T-helper 2 cell treated with Interferon-gamma antibody and Interleukin-4, amounts not matched to agents 5 μg/mL and 100 μg/mL, for 36 hours (primary cell): ENCODE measurements around the gene GABARAPL2.
"Not testable (repeated sequence)": the region's sequence is repeated elsewhere in the genome, so short reads cannot be mapped to it uniquely, and the experiment has no call there.

Source experiments
- DNase-seq: peaks from one replicate; pipeline ENCODE4 v3.0.0; 2021; ENCODE audit warnings: low spot score
- H3K27ac Mint-ChIP-seq: one replicate; pipeline ENCODE4 v1.8.0; 2021; ENCODE audit warnings: mild to moderate bottlenecking, mixed read lengths
- H3K27me3 Mint-ChIP-seq: one replicate; pipeline ENCODE4 v1.8.0; 2021; ENCODE audit warnings: low read depth, mixed read lengths
- H3K36me3 Mint-ChIP-seq: one replicate; pipeline ENCODE4 v1.8.0; 2021; ENCODE audit warnings: low read depth, mixed read lengths
- H3K4me1 Mint-ChIP-seq: one replicate; pipeline ENCODE4 v1.8.0; 2021; ENCODE audit warnings: low read depth, mixed read lengths
- H3K4me3 Mint-ChIP-seq: one replicate; pipeline ENCODE4 v1.8.0; 2022; ENCODE audit warnings: mild to moderate bottlenecking, moderate library complexity, mixed read lengths
- H3K9me3 Mint-ChIP-seq: one replicate; pipeline ENCODE4 v1.8.0; 2021; ENCODE audit warnings: mixed read lengths

Gene GABARAPL2

GRCh38 chr16:75590920-75591843 is 25.0 kb downstream of the GABARAPL2 start:
- H3K27ac Mint-ChIP-seq: no peak overlapping the region
- no peak for DNase-seq
- H3K4me1 Mint-ChIP-seq: peaks cover 9% of the 10 kb centered on the region
- H3K27me3 Mint-ChIP-seq: no peaks in the 10 kb centered on the region
- H3K36me3 Mint-ChIP-seq: peaks cover 3% of the 10 kb centered on the region
- no peaks in the 10 kb centered on the region for H3K9me3 Mint-ChIP-seq
- H3K4me3 Mint-ChIP-seq: no peak overlapping the region

DNA sequence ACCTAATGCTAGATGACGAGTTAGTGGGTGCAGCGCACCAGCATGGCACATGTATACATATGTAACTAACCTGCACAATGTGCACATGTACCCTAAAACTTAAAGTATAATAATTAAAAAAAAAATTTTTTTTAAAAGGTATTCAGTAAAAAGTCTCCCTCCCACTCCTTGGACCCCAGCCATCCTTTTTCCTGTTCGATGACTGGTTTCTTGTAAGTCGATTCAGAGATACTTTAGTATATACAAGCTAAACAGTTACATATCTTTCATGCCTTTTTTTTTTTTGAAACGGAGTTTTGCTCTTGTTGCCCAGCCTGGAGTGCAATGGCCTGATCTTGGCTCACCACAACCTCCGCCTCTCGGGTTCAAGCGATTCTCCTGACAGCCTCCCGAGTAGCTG is 25.7 kb downstream of the GABARAPL2 start:
- not testable (repeated sequence) for H3K9me3 Mint-ChIP-seq

GRCh38 chr16:75593308-75593707 is 27.1 kb downstream of the GABARAPL2 start:
- peaks cover 6% of the 10 kb centered on the region for H3K9me3 Mint-ChIP-seq
- no peaks in the 10 kb centered on the region for H3K27me3 Mint-ChIP-seq
- peaks cover 9% of the 10 kb centered on the region for H3K4me1 Mint-ChIP-seq

More for the DNA sequence above, 25.7 kb downstream of the GABARAPL2 start:
- not testable (repeated sequence) for H3K4me1 Mint-ChIP-seq, H3K27ac Mint-ChIP-seq, DNase-seq, H3K4me3 Mint-ChIP-seq, H3K36me3 Mint-ChIP-seq, H3K27me3 Mint-ChIP-seq

DNA sequence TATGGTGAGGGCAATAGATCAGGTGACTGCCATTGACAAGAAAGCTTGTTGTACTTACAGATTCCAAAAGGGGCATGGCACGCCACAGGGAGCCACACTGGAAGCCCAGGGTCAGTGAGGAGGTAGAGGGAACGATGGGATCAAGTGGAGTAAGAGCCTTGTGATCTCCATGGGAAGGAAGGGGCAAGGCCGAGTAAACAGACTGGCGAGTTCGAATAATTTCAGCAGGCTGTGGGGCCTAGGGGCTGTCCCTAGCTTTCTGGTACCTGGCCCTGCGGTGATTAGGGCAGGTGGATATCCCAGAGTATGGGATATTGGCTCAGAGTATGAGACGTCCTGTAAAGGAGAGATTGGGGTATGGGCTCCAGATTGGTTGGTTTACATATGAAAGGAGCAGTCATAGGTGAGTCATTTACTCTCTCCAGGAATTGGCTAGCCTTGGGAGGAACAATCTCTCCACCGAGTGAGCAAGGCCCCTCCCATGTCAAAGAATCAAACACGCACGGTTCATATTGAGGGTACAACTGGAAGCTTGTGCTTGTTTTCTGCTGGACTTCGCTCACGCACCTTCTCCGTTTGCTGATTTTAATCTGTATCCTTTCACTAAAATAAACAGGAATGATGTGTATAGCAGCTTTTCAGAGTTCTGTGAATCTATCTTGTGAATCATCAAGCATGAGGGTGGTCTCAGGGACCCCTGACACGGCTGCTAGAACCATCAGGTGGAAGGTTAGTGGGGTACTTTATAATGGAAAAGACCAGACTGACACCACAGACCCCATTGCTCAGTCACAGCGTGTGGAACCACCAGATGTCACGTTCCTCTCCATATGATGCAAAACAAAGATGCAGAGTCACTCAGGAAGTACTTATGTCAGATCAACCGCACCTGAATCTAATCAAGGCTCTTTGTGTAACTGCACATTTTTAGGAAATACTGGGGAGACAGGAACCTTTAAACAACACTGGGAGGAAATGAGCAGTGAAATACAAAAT is 27.9 kb downstream of the GABARAPL2 start:
- DNase-seq: no peak
- H3K4me3 Mint-ChIP-seq: no peak overlapping the region
- no peaks in the 10 kb centered on the region for H3K27me3 Mint-ChIP-seq
- H3K9me3 Mint-ChIP-seq: peaks cover 6% of the 10 kb centered on the region
- peak overlapping the region; percentile 45 for H3K27ac Mint-ChIP-seq
- H3K36me3 Mint-ChIP-seq: peaks cover 18% of the 10 kb centered on the region
- peaks cover 9% of the 10 kb centered on the region for H3K4me1 Mint-ChIP-seq

More at GRCh38 chr16:75593308-75593707, 27.1 kb downstream of the GABARAPL2 start:
- DNase-seq: no peak
- Mint-ChIP-seq H3K36me3 (peaks cover 17% of the 10 kb centered on the region), H3K4me3 (no peak overlapping the region), H3K27ac (no peak overlapping the region)

- DNase-seq: no peak
- Mint-ChIP-seq H3K27ac (no peak overlapping the region), H3K9me3 (peaks cover 14% of the 10 kb centered on the region), H3K4me1 (peaks cover 3% of the 10 kb centered on the region), H3K4me3 (no peak overlapping the region), H3K36me3 (peaks cover 57% of the 10 kb centered on the region), H3K27me3 (no peaks in the 10 kb centered on the region)
Observed at GRCh38 chr16:75599452-75600277, 33.5 kb downstream of the GABARAPL2 start.

DNA sequence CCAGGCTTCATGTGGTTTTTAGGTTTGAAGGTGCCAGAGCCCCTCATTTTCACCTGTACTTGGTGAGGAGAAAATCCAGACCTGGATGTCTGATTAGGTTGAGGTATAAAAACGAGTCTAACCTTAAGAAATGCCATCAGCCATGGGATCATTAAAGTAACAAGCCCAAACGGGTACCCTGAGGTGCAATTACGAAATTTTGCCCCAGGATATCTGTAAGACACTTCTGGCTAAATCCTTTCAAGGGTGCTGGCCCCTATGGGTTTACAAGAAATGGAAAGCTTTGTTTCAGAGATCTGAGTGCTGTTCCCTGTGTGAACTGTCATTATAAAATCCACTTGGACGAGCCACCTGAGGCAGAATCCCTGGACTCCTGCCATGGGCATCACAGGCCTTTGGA is 37.1 kb downstream of the GABARAPL2 start:
- Mint-ChIP-seq H3K4me3 (no peak overlapping the region), H3K36me3 (peaks cover 51% of the 10 kb centered on the region), H3K9me3 (peaks cover 8% of the 10 kb centered on the region), H3K4me1 (no peaks in the 10 kb centered on the region), H3K27ac (no peak overlapping the region), H3K27me3 (no peaks in the 10 kb centered on the region)
- no peak for DNase-seq

DNA sequence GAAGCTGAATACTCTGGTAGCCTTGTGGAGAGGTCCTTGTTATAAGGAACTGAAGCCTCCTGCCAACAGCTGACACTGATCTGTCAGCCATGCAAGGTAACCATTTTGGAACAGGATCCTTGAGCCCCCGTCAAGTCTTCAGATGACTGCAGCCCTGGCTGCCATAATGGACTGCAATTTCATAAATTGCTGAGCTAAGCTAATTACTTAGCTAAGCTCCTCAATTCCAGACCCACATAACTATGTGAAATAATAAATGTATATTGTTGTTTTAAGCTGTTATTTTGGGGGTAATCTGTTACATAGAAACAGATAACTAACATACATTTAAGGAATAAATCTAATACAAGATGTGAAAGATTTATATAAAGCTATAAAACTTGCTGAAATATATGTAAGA is 40.3 kb downstream of the GABARAPL2 start:
- Mint-ChIP-seq H3K27me3 (no peaks in the 10 kb centered on the region), H3K27ac (no peak overlapping the region), H3K9me3 (peaks cover 8% of the 10 kb centered on the region), H3K36me3 (peaks cover 40% of the 10 kb centered on the region), H3K4me1 (no peaks in the 10 kb centered on the region), H3K4me3 (no peak overlapping the region)
- no peak for DNase-seq

DNA sequence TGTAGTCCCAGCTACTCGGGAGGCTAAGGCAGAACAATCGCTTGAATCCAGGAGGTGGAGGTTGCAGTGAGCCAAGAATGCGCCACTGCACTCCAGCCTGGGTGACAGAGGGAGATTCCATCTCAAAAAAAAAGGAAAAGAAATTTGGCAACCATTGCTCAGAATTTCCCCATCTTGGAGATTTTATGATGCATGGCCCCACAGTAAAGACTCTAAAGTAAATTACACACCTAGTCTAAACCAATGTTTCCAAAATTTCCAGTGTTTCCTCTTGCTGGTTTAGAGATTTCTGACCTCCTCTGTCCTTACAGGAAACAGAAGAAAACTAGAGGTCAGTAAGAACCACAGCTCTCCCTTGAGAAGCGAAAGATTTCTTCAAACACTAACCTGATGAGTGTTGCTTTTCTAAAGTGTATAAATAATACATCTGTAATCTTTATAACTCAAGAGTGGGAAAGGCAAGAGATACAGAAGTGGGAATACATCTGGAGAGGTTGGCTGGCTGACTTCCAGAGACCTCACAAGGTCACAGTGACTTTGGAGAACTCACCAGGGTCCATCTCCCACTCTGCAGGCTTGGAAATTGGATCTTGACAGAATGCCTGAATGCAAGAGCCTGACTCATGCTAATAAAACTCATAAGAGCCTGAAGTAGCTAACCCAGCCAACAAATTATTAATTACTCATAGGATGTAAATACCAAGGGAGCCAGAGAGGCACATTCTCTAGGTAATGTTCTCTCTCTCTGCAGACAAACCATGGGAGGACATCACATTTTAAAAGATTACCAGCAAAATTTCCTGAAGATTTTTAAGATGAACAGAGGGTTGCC is 48.1 kb downstream of the GABARAPL2 start:
- no peak for DNase-seq
- Mint-ChIP-seq H3K9me3 (no peaks in the 10 kb centered on the region), H3K4me1 (peaks cover 10% of the 10 kb centered on the region), H3K36me3 (peaks cover 49% of the 10 kb centered on the region), H3K27me3 (no peaks in the 10 kb centered on the region), H3K4me3 (no peak overlapping the region), H3K27ac (no peak overlapping the region)

DNA sequence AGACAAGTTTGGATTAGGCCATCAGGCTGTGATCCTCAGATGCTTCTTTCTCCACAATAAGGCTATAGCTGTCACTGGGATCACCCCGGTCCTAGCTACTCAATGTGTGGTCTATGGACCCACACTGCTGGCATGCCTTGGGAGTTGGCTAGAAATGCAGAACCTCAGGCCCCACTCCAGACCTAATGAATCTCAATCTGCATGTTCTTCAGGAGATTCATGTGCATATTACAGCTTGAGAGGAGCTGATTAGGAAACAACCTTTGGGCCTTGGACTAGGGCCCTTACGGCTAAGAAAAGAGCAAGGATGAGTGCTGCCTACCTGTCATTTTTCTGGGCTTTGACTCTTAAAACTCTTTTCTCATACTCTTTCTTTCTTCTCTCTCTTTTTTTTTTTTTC is 49.4 kb downstream of the GABARAPL2 start:
- H3K36me3 Mint-ChIP-seq: peaks cover 54% of the 10 kb centered on the region
- H3K4me3 Mint-ChIP-seq: no peak overlapping the region
- DNase-seq: no peak
- H3K27me3 Mint-ChIP-seq: no peaks in the 10 kb centered on the region
- H3K9me3 Mint-ChIP-seq: no peaks in the 10 kb centered on the region
- H3K27ac Mint-ChIP-seq: no peak overlapping the region
- peaks cover 10% of the 10 kb centered on the region for H3K4me1 Mint-ChIP-seq

- H3K27ac Mint-ChIP-seq: peak overlapping the region; percentile 54
- no peaks in the 10 kb centered on the region for H3K9me3 Mint-ChIP-seq
- no peaks in the 10 kb centered on the region for H3K27me3 Mint-ChIP-seq
- H3K4me3 Mint-ChIP-seq: peak overlapping the region; percentile 16
- peaks cover 17% of the 10 kb centered on the region for H3K4me1 Mint-ChIP-seq
- H3K36me3 Mint-ChIP-seq: peaks cover 57% of the 10 kb centered on the region
- peak; percentile 18 for DNase-seq
Observed at GRCh38 chr16:75616521-75617010, 50.4 kb downstream of the GABARAPL2 start.

DNA sequence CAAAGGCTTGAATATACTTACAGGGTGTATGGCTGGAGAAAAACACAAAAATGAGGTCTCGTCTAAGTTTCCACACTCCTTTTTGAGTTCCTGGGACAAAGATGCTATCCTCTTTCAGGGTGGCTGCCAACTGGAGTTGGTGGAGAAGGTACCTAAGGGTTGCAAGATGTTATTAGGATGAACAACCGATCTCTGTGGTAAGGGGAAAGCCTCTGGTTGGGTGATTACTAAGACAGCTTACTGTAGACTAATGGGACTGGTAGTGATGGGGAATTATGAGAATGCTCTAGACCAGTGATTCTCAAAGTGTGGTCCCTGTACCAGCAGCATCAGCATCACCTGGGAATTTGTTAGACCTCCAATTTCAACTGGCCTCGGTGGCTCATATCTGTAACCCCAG is 50.9 kb downstream of the GABARAPL2 start:
- H3K4me3 Mint-ChIP-seq: no peak overlapping the region
- no peak for DNase-seq
- H3K36me3 Mint-ChIP-seq: peaks cover 55% of the 10 kb centered on the region
- peak overlapping the region; percentile 54 for H3K27ac Mint-ChIP-seq
- no peaks in the 10 kb centered on the region for H3K27me3 Mint-ChIP-seq
- H3K4me1 Mint-ChIP-seq: peaks cover 22% of the 10 kb centered on the region
- H3K9me3 Mint-ChIP-seq: no peaks in the 10 kb centered on the region

GRCh38 chr16:75618780-75619179 is 52.6 kb downstream of the GABARAPL2 start:
- Mint-ChIP-seq H3K27me3 (no peaks in the 10 kb centered on the region), H3K27ac (no peak overlapping the region), H3K4me1 (peaks cover 26% of the 10 kb centered on the region), H3K36me3 (peaks cover 45% of the 10 kb centered on the region), H3K9me3 (no peaks in the 10 kb centered on the region), H3K4me3 (no peak overlapping the region)
- no peak for DNase-seq
